H9 (cell line): ENCODE results near the gene GRIK4. TPM values are rescaled to one million over a fixed set of nuclear protein-coding genes. Genes with fewer than 3 reads are reported as not detected.
A peak's percentile ranks its signal among the peaks of the same experiment; 100 is the strongest.

Source experiments
- DNase-seq: peaks from one replicate; pipeline ENCODE4 v3.0.0-alpha.2; 2017
- H2AFZ ChIP-seq: one replicate; pipeline ENCODE4 v1.6.1; 2013; ENCODE audit warnings: mild to moderate bottlenecking, low read length, control low read depth, moderate library complexity
- H2AK5ac ChIP-seq: 2 replicates; pipeline ENCODE4 v1.6.1; 2013; ENCODE audit warnings: low read length, control low read depth, mixed read lengths; ENCODE audit not compliant: insufficient read length
- H2BK120ac ChIP-seq: one replicate; pipeline ENCODE4 v1.6.1; 2013; ENCODE audit warnings: low read depth, mild to moderate bottlenecking, low read length, control low read depth, inconsistent platforms; ENCODE audit not compliant: poor library complexity, severe bottlenecking
- H2BK12ac ChIP-seq: 2 replicates; pipeline ENCODE4 v1.6.1; 2013; ENCODE audit warnings: low read length, control low read depth, mixed read lengths, low read depth; ENCODE audit not compliant: insufficient read length
- H2BK15ac ChIP-seq: 2 replicates; pipeline ENCODE4 v1.6.1; 2013; ENCODE audit warnings: low read depth, low read length, control low read depth
- H2BK20ac ChIP-seq: one replicate; pipeline ENCODE4 v1.6.1; 2013; ENCODE audit warnings: low read depth, mild to moderate bottlenecking, low read length, control low read depth, inconsistent platforms; ENCODE audit not compliant: poor library complexity, severe bottlenecking
- H2BK5ac ChIP-seq: 2 replicates; pipeline ENCODE4 v1.6.1; 2013; ENCODE audit warnings: low read length, control low read depth, mixed read lengths; ENCODE audit not compliant: insufficient read length
- H3K14ac ChIP-seq: 2 replicates; pipeline ENCODE4 v1.6.1; 2013; ENCODE audit warnings: low read length, control low read depth; ENCODE audit not compliant: insufficient read depth
- H3K18ac ChIP-seq: 2 replicates; pipeline ENCODE4 v1.6.1; 2013; ENCODE audit warnings: low read depth, mild to moderate bottlenecking, mixed read lengths, low read length, control low read depth; ENCODE audit not compliant: insufficient read length
- H3K23ac ChIP-seq: 2 replicates; pipeline ENCODE4 v1.6.1; 2013; ENCODE audit warnings: low read length, control low read depth, mixed read lengths, low read depth; ENCODE audit not compliant: insufficient read length
- H3K23me2 ChIP-seq: 2 replicates; pipeline ENCODE4 v1.6.1; 2013; ENCODE audit warnings: low read depth, mild to moderate bottlenecking, mixed read lengths, low read length, control low read depth; ENCODE audit not compliant: insufficient read length, poor library complexity, severe bottlenecking
- H3K27ac ChIP-seq: 2 replicates; pipeline ENCODE4 v1.5.1; 2013; ENCODE audit warnings: low read length, control low read depth, mixed read lengths, low read depth; ENCODE audit not compliant: insufficient read length
- H3K27me3 ChIP-seq: 2 replicates; pipeline ENCODE4 v1.6.1; 2013; ENCODE audit warnings: low read length, control low read depth, inconsistent platforms; ENCODE audit not compliant: insufficient read depth
- H3K4ac ChIP-seq: 2 replicates; pipeline ENCODE4 v1.6.1; 2013; ENCODE audit warnings: low read depth, mild to moderate bottlenecking, control low read depth, inconsistent platforms, low read length, moderate library complexity
- H3K4me1 ChIP-seq: 2 replicates; pipeline ENCODE4 v1.6.1; 2013; ENCODE audit warnings: low read length, control low read depth, inconsistent platforms; ENCODE audit not compliant: insufficient read depth
- H3K4me2 ChIP-seq: 2 replicates; pipeline ENCODE4 v1.6.1; 2013; ENCODE audit warnings: low read length, control low read depth, mixed read lengths; ENCODE audit not compliant: insufficient read length, insufficient read depth
- H3K56ac ChIP-seq: 2 replicates; pipeline ENCODE4 v1.6.1; 2013; ENCODE audit warnings: low read depth, mild to moderate bottlenecking, mixed read lengths, low read length, control low read depth; ENCODE audit not compliant: insufficient read length
- H3K79me1 ChIP-seq: 2 replicates; pipeline ENCODE4 v1.6.1; 2013; ENCODE audit warnings: low read depth, mild to moderate bottlenecking, moderate library complexity, low read length, control low read depth, inconsistent platforms; ENCODE audit not compliant: insufficient read depth, poor library complexity, severe bottlenecking
- H3K79me2 ChIP-seq: 2 replicates; pipeline ENCODE4 v1.6.1; 2013; ENCODE audit warnings: low read length, control low read depth, inconsistent platforms; ENCODE audit not compliant: insufficient read depth
- H3K9ac ChIP-seq: 2 replicates; pipeline ENCODE4 v1.6.1; 2013; ENCODE audit warnings: low read length, control low read depth, mixed read lengths; ENCODE audit not compliant: insufficient read length; ENCODE audit errors: extremely low read depth
- H3K9me3 ChIP-seq: one replicate; pipeline ENCODE4 v1.6.1; 2013; ENCODE audit warnings: low read depth, low read length, inconsistent platforms; ENCODE audit not compliant: control insufficient read depth
- H3T11ph ChIP-seq: one replicate; pipeline ENCODE4 v1.6.1; 2013; ENCODE audit warnings: mild to moderate bottlenecking, low read length, control low read depth, inconsistent platforms
- H4K20me1 ChIP-seq: one replicate; pipeline ENCODE4 v1.6.1; 2013; ENCODE audit not compliant: control insufficient read depth, insufficient read length, insufficient read depth
- H4K5ac ChIP-seq: 2 replicates; pipeline ENCODE4 v1.6.1; 2013; ENCODE audit warnings: low read depth, mild to moderate bottlenecking, mixed read lengths, low read length, control low read depth; ENCODE audit not compliant: insufficient read length
- H4K8ac ChIP-seq: replicated peaks from 2 replicates; pipeline ENCODE4 v1.6.1; 2013; ENCODE audit warnings: low read length, control low read depth, mixed read lengths, low read depth; ENCODE audit not compliant: insufficient read length
- H4K91ac ChIP-seq: 2 replicates; pipeline ENCODE4 v1.6.1; 2013; ENCODE audit warnings: low read depth, mild to moderate bottlenecking, moderate library complexity, mixed read lengths, low read length, control low read depth; ENCODE audit not compliant: insufficient read length
- H3K27ac Mint-ChIP-seq, 3 experiments: 2 replicates in 2 of 3; 3 replicates in 1 of 3; pipeline ENCODE4 v1.8.0; 2020 to 2021; ENCODE audit warnings: mixed read lengths in 3 of 3, mild to moderate bottlenecking in 1 of 3, moderate library complexity in 1 of 3
- H3K27me3 Mint-ChIP-seq: 2 replicates; pipeline ENCODE4 v1.8.0; 2021; ENCODE audit warnings: low read depth, mild to moderate bottlenecking, moderate library complexity, mixed read lengths
- H3K36me3 Mint-ChIP-seq, 3 experiments: 2 replicates in 2 of 3; 3 replicates in 1 of 3; pipeline ENCODE4 v1.8.0; 2020 to 2021; ENCODE audit warnings: low read depth in 3 of 3, mixed read lengths in 3 of 3; ENCODE audit not compliant: insufficient read depth in 1 of 3
- H3K4me1 Mint-ChIP-seq, 2 experiments: 2 replicates each; pipeline ENCODE4 v1.8.0; 2020; ENCODE audit warnings: mixed read lengths in 2 of 2
- H3K4me3 Mint-ChIP-seq, 2 experiments: 2 replicates in 1 of 2; 3 replicates in 1 of 2; pipeline ENCODE4 v1.8.0; 2020 to 2021; ENCODE audit warnings: mild to moderate bottlenecking in 2 of 2, mixed read lengths in 2 of 2, moderate library complexity in 1 of 2
- H3K9me3 Mint-ChIP-seq, 2 experiments: 2 replicates in 1 of 2; 3 replicates in 1 of 2; pipeline ENCODE4 v1.8.0; 2020; ENCODE audit warnings: mild to moderate bottlenecking in 2 of 2, mixed read lengths in 2 of 2, moderate library complexity in 1 of 2
- WGBS: extraction: QIAGEN DNeasy Blood & Tissue Kit; methylation state at CpG from one replicate; pipeline ENCODE4 v1.1.7; 2013; ENCODE audit warnings: missing lambda C conversion rate, low lambda C conversion rate, mixed read lengths; ENCODE audit not compliant: insufficient read length; ENCODE audit errors: extremely low coverage; 5-methylcytosine and 5-hydroxymethylcytosine counted together
- total RNA-seq: library from RNA; stranded (reverse); gene quantifications from 2 replicates; pipeline ENCODE4 v1.2.1, GENCODE V29; 2021
- TF ChIP-seq, protein P1 (sequence below): fragments of 200-600 bp; sonication (generic); conservative IDR thresholded peaks from 3 replicates; pipeline ENCODE4 v1.8.0; 2021; ENCODE audit warnings: antibody characterized with exemption, mild to moderate bottlenecking

Gene GRIK4
- total RNA-seq, 1 experiment from 2014 or later, result 2.3 TPM

DNA sequence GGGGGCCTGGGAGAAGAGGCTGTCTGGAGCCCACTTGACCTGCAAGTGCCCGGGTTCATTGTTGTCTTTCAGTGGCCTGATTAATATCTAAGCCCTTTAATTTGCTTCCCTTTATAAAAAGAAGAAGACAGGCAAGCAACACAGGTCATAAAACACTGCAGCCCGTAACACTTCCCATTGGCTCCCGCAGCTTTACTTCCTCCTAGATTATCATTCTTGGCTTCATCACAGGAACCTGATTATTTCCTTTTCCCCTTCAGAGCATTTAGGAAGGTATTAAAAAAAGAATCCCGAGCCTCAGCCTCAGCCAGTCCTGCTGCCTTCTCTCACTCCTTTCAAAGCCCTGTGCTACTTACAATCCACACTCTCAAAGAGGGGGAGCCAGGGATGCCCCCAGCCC lies 183.2 kb downstream of the GRIK4 start:
- TF ChIP-seq, protein P1, sequence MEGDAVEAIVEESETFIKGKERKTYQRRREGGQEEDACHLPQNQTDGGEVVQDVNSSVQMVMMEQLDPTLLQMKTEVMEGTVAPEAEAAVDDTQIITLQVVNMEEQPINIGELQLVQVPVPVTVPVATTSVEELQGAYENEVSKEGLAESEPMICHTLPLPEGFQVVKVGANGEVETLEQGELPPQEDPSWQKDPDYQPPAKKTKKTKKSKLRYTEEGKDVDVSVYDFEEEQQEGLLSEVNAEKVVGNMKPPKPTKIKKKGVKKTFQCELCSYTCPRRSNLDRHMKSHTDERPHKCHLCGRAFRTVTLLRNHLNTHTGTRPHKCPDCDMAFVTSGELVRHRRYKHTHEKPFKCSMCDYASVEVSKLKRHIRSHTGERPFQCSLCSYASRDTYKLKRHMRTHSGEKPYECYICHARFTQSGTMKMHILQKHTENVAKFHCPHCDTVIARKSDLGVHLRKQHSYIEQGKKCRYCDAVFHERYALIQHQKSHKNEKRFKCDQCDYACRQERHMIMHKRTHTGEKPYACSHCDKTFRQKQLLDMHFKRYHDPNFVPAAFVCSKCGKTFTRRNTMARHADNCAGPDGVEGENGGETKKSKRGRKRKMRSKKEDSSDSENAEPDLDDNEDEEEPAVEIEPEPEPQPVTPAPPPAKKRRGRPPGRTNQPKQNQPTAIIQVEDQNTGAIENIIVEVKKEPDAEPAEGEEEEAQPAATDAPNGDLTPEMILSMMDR, result no peak
- Histone ChIP-seq H3K9ac (no peak overlapping the region), H2BK15ac (no peak overlapping the region)

More for the DNA sequence above, 183.2 kb downstream of the GRIK4 start:
- Histone ChIP-seq H3K23me2 (no peaks in the 10 kb centered on the region), H4K20me1 (no peaks in the 10 kb centered on the region), H2BK5ac (no peak overlapping the region), H4K8ac (no peak overlapping the region), H2AK5ac (no peak overlapping the region), H4K5ac (no peak overlapping the region), H3K27me3 (no peaks in the 10 kb centered on the region), H3K4ac (no peak overlapping the region), H2AFZ (no peak overlapping the region), H2BK20ac (no peak overlapping the region), H3K18ac (no peak overlapping the region), H2BK120ac (no peak overlapping the region), H3K4me1 (no peaks in the 10 kb centered on the region), H3K79me2 (no peaks in the 10 kb centered on the region), H3K56ac (no peak overlapping the region), H3K27ac (no peak overlapping the region), H3K79me1 (no peaks in the 10 kb centered on the region), H3K9me3 (no peaks in the 10 kb centered on the region), H3K14ac (no peak overlapping the region), H3K23ac (no peak overlapping the region), H3K4me2 (no peak overlapping the region), H4K91ac (no peak overlapping the region), H3T11ph (no peak overlapping the region), H2BK12ac (no peak overlapping the region)
- peaks cover 7 to 15% of the 10 kb centered on the region in 2 experiments; a peak in 3 of 4 replicates for H3K4me1 Mint-ChIP-seq
- no peak for DNase-seq
- peak overlapping the region in 1 of 3 experiments; percentile 27; a peak in 1 of 7 replicates for H3K27ac Mint-ChIP-seq
- H3K27me3 Mint-ChIP-seq, result no peaks in the 10 kb centered on the region; the same call in none of the 2 replicates
- no peaks in the 10 kb centered on the region for H3K9me3 Mint-ChIP-seq
- H3K36me3 Mint-ChIP-seq, result no peaks in the 10 kb centered on the region
- no peak overlapping the region for H3K4me3 Mint-ChIP-seq
- WGBS, result no CpG with 5 or more reads among the region's 4 CpGs
